Epithelial cell of esophagus (primary cell): ENCODE data around the gene ALDOC.

Experiments
- DNase-seq: peaks from one replicate; pipeline ENCODE4 v3.0.0; 2010; ENCODE audit warnings: low read depth
- H3K4me3 ChIP-seq: 2 replicates; pipeline ENCODE4 v1.5.1; 2011; ENCODE audit warnings: mild to moderate bottlenecking, low read length, control low read depth
- CTCF ChIP-seq: IDR thresholded peaks from 2 replicates; pipeline ENCODE4 v1.5.1; 2011; ENCODE audit warnings: low read depth, mild to moderate bottlenecking, low read length, control low read depth, inconsistent platforms; ENCODE audit not compliant: insufficient read depth; ENCODE audit errors: missing control alignments

Gene ALDOC

GRCh38 chr17:28541439-28541838, 35.3 kb downstream of the ALDOC start:
- peak; percentile 55 for DNase-seq
- no peak for TF ChIP-seq CTCF
- no peak overlapping the region for H3K4me3 ChIP-seq

GRCh38 chr17:28540231-28540630, 36.5 kb downstream of the ALDOC start:
- H3K4me3 ChIP-seq: no peak overlapping the region
- no peak for TF ChIP-seq CTCF
- no peak for DNase-seq

GRCh38 chr17:28538296-28538895, 38.3 kb downstream of the ALDOC start:
- H3K4me3 ChIP-seq: no peak overlapping the region
- TF ChIP-seq CTCF: no peak
- DNase-seq: no peak

- no peak for DNase-seq
- TF ChIP-seq CTCF: no peak
Measured at GRCh38 chr17:28537219-28537610, 39.5 kb downstream of the ALDOC start.

GRCh38 chr17:28536532-28537218, 40.0 kb downstream of the ALDOC start:
- no peak overlapping the region for H3K4me3 ChIP-seq
- TF ChIP-seq CTCF: no peak
- no peak for DNase-seq

More at GRCh38 chr17:28537219-28537610, 39.5 kb downstream of the ALDOC start:
- no peak overlapping the region for H3K4me3 ChIP-seq

GRCh38 chr17:28534740-28535375, 41.8 kb downstream of the ALDOC start:
- no peak overlapping the region for H3K4me3 ChIP-seq
- no peak for TF ChIP-seq CTCF

More at GRCh38 chr17:28534740-28535375, 41.8 kb downstream of the ALDOC start:
- DNase-seq: no peak
